Upper lobe of left lung (tissue), 4 donors: Measurements from ENCODE around the gene DPP10.

Experiments used
- POLR2A ChIP-seq, 4 donors: fragments of 450-650 bp; IDR thresholded peaks; one replicate each; pipeline ENCODE4 v1.5.1; 2016 to 2017; ENCODE audit warnings: antibody characterized with exemption in 4 of 4, mild to moderate bottlenecking in 2 of 4
- POLR2AphosphoS5 ChIP-seq, 2 donors: sonication (generic); formaldehyde crosslinking; IDR thresholded peaks; one replicate each; pipeline ENCODE4 v1.5.1; 2017; ENCODE audit warnings: antibody characterized with exemption in 2 of 2
- TF ChIP-seq, protein P1 (sequence below), 6 experiments: fragments of 450-650 bp in 4 of 6; fragments of 200-600 bp in 2 of 6; sonication (generic) in 2 of 6; IDR thresholded peaks; one replicate each; pipeline ENCODE4 v1.5.1; 2016 to 2019; ENCODE audit warnings: antibody characterized with exemption in 6 of 6

DNA sequence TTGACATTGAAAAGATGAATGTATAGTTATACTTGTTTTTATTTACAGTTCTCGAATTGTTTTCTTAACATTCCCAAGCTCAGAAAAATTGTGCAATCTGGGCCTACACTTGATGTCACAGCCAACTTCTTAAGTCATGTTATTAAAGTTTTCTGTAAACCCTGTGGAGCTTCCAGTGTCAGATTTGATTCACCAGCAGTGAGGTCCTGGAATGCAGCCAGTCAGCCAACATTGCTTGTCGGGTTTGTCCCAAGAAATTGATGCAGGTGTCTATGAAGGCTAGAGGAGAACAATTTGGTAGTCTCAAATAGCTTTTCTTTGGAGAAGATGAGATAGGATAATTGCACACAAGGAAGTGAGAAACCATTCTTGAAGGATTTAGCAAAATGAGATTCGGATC is 732.2 kb downstream of the DPP10 start:
- TF ChIP-seq, protein P1, sequence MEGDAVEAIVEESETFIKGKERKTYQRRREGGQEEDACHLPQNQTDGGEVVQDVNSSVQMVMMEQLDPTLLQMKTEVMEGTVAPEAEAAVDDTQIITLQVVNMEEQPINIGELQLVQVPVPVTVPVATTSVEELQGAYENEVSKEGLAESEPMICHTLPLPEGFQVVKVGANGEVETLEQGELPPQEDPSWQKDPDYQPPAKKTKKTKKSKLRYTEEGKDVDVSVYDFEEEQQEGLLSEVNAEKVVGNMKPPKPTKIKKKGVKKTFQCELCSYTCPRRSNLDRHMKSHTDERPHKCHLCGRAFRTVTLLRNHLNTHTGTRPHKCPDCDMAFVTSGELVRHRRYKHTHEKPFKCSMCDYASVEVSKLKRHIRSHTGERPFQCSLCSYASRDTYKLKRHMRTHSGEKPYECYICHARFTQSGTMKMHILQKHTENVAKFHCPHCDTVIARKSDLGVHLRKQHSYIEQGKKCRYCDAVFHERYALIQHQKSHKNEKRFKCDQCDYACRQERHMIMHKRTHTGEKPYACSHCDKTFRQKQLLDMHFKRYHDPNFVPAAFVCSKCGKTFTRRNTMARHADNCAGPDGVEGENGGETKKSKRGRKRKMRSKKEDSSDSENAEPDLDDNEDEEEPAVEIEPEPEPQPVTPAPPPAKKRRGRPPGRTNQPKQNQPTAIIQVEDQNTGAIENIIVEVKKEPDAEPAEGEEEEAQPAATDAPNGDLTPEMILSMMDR (IDR thresholded peaks at IDR 0.05) = no peak
- TF ChIP-seq POLR2A (IDR thresholded peaks at IDR 0.05) = no peak
- TF ChIP-seq POLR2AphosphoS5 (IDR thresholded peaks at IDR 0.05) = no peak
